GM19023 (cell line): ENCODE results near the gene SLC35F4.

ENCODE experiments used
- ATAC-seq: cut with Tn5 transposase; IDR thresholded peaks from one replicate; pipeline ENCODE4 v1.9.1; 2021; ENCODE audit warnings: mild to moderate bottlenecking, moderate library complexity; ENCODE audit not compliant: unreplicated experiment

SLC35F4 gene

DNA sequence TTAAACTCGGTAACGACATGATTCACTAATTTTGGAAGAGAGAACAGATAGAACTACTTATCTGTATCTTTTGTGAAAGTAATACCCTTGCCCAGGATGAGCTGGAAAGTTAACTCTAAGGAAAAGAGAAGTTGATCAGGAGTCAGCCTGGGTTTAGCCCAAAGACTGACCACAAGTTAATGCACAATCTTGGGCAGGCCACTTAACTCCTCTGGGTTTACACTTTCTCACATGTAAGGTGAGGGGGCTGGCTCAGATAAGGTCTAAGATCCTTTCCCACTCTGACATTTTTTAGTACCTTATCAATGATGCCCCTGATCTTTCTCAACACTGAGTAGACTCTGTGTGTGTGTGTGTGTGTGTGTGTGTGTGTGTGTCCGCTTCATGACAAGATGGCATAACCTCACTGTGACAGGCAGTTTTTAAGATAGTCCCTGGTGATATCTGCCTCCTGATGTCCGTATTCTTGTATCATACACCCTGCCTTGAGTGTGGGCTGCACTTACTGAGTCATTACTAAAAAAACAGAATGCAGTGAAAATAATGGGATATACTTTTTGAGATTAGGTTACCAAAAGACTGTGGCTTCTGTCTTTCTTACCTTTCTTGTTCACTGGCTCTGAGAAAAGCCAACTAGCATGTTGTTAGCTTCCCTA, 316.0 kb downstream of the SLC35F4 start:
- no peak for ATAC-seq

DNA sequence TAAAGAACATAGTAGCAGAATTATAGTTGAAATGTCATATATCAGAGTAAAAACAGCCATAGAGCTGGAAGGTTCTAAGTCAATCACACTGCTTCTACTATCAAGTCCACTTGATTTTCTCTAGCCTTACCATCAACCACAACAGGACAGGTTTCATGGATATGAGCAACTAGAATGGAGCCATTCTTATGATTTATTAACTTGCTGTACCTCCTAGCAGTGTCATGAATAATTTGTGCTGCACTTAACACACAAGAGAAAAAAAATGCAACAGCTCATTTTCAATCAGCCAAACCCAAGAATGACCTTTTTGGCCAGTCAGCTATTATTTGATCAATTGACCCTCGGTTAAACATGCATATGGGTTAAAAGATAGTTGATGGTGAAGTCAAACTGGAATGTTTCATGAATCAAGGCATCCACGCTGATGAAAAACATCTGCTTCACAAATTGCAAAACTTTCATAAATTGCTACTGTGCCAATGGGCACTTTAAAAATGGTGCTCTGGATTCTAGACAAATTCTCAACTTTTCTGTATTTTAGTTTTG, 316.8 kb downstream of the SLC35F4 start:
- no peak for ATAC-seq

GRCh38 chr14:57547131-57547530, 318.8 kb downstream of the SLC35F4 start:
- no peak for ATAC-seq

DNA sequence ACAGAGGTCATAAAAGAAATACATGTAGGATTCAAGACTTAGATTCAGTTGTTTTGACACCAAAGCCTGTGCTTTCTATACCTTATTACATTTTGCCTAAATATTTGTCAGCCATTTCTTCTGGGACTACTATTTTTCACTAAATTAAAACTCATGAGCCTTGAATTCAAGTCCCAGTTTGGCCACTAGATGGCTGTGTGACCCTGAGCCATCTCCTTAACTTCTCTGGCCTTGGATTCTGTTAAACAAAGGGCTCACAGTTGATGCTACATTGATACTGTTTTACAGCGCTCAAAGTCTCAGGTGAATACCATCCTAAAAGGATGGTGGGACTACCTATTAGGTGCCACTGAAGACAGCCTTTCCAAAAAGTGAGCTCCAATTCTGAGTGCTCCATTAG, 332.7 kb downstream of the SLC35F4 start:
- ATAC-seq = no peak

GRCh38 chr14:57530571-57530970, 335.3 kb downstream of the SLC35F4 start:
- ATAC-seq = no peak

GRCh38 chr14:57526942-57527341, 338.9 kb downstream of the SLC35F4 start:
- ATAC-seq = no peak

DNA sequence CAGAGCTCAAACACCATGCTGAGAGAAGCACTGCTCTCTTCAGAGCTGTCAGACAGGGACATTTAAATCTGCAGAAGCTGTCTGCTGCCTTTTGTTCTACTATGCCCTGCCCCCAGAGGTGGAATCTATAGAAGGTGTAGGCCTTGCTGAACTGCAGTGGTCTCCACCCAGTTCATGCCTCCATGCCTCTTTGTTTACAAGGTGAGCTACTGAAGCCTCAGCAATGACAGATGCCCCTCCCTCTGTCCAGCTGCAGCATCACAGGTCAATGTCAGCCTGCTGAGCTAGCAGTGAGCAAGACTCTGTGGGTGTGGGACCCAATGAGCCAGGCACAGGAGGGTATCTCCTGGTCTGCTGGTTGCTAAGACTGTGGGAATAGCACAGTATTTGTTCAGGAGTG, 346.8 kb downstream of the SLC35F4 start:
- ATAC-seq = no peak
